Activated T-helper 2 cell treated with anti-CD3 and anti-CD28 coated beads, Interferon-gamma antibody, Interleukin-2, Interleukin-4, amounts not matched to agents 10 μg/mL and 5 μg/mL and 100 μg/mL, durations not matched to agents 14 hours and 24 hours and 36 hours (primary cell): ENCODE measurements around the gene ADGRL2. TPM values are rescaled to one million over a fixed set of nuclear protein-coding genes. Genes with fewer than 3 reads are reported as not detected.

Experiments
- DNase-seq: peaks from one replicate; pipeline ENCODE4 v3.0.0; 2021; ENCODE audit warnings: low spot score
- H3K27ac Mint-ChIP-seq: one replicate; pipeline ENCODE4 v1.8.0; 2021; ENCODE audit warnings: mixed read lengths
- H3K27me3 Mint-ChIP-seq: one replicate; pipeline ENCODE4 v1.8.0; 2021; ENCODE audit warnings: low read depth, mixed read lengths
- H3K36me3 Mint-ChIP-seq: one replicate; pipeline ENCODE4 v1.8.0; 2021; ENCODE audit warnings: low read depth, mixed read lengths
- H3K4me1 Mint-ChIP-seq: one replicate; pipeline ENCODE4 v1.8.0; 2021; ENCODE audit warnings: low read depth, mixed read lengths
- H3K4me3 Mint-ChIP-seq: one replicate; pipeline ENCODE4 v1.8.0; 2021; ENCODE audit warnings: low read depth, mild to moderate bottlenecking, moderate library complexity, mixed read lengths
- H3K9me3 Mint-ChIP-seq: one replicate; pipeline ENCODE4 v1.8.0; 2021; ENCODE audit warnings: mixed read lengths
- intact Hi-C: fragments of 100-400 bp; cut with micrococcal nuclease; formaldehyde crosslinking; loops from one replicate; pipeline ENCODE4 v1.15.1; 2023
- total RNA-seq: library from RNA; stranded (reverse); gene quantifications from 2 replicates; pipeline ENCODE4 v1.2.3, GENCODE V29; 2022

Gene ADGRL2
- total RNA-seq, 1 donor from 2014 or later = not detected

GRCh38 chr1:82001345-82001744 is 200.6 kb downstream of the ADGRL2 start:
- Mint-ChIP-seq H3K4me1 (no peaks in the 10 kb centered on the region), H3K36me3 (no peaks in the 10 kb centered on the region), H3K9me3 (no peaks in the 10 kb centered on the region), H3K27me3 (no peaks in the 10 kb centered on the region), H3K27ac (no peak overlapping the region), H3K4me3 (no peak overlapping the region)
- intact Hi-C loops = no loop called here
- DNase-seq = no peak

GRCh38 chr1:82007804-82008203 is 207.1 kb downstream of the ADGRL2 start:
- H3K27me3 Mint-ChIP-seq = no peaks in the 10 kb centered on the region

DNA sequence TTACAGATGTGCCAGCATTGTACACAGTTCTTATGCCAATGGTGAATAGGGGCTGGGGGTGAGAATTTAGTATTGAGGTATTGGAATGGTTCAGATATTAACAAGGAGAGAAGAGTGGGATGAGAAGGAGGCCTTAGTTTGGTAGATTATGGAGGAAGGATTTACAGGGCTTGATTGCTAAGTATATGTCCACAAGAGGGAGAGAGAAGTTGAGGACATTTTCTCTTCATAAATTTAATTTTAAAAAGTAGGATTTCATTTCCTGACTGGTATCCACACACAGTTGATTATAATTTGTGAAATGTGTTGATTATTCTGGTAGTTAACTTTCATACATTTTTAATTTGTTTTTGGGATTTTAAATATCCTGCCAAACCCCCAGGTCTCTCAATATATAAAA is 213.0 kb downstream of the ADGRL2 start:
- Mint-ChIP-seq H3K36me3 (no peaks in the 10 kb centered on the region), H3K4me3 (no peak overlapping the region), H3K27ac (no peak overlapping the region), H3K27me3 (no peaks in the 10 kb centered on the region), H3K9me3 (no peaks in the 10 kb centered on the region), H3K4me1 (no peaks in the 10 kb centered on the region)
- intact Hi-C loops = no loop called here
- DNase-seq = no peak

More at GRCh38 chr1:82007804-82008203, 207.1 kb downstream of the ADGRL2 start:
- intact Hi-C loops = no loop called here
- H3K36me3 Mint-ChIP-seq = no peaks in the 10 kb centered on the region
- no peak for DNase-seq
- H3K9me3 Mint-ChIP-seq = no peaks in the 10 kb centered on the region
- no peak overlapping the region for H3K4me3 Mint-ChIP-seq
- no peaks in the 10 kb centered on the region for H3K4me1 Mint-ChIP-seq
- H3K27ac Mint-ChIP-seq = no peak overlapping the region

GRCh38 chr1:82015444-82015843 is 214.7 kb downstream of the ADGRL2 start:
- Mint-ChIP-seq H3K27me3 (no peaks in the 10 kb centered on the region), H3K36me3 (no peaks in the 10 kb centered on the region), H3K9me3 (no peaks in the 10 kb centered on the region), H3K4me3 (no peak overlapping the region), H3K27ac (no peak overlapping the region), H3K4me1 (no peaks in the 10 kb centered on the region)
- intact Hi-C loops = no loop called here
- DNase-seq = no peak

- intact Hi-C loops = no loop called here
- Mint-ChIP-seq H3K27ac (no peak overlapping the region), H3K9me3 (no peaks in the 10 kb centered on the region), H3K36me3 (no peaks in the 10 kb centered on the region), H3K4me3 (no peak overlapping the region), H3K27me3 (no peaks in the 10 kb centered on the region), H3K4me1 (no peaks in the 10 kb centered on the region)
- DNase-seq = no peak
These were observed 217.6 kb downstream of the ADGRL2 start for GRCh38 chr1:82018319-82018718.

GRCh38 chr1:82019508-82019907 is 218.8 kb downstream of the ADGRL2 start:
- Mint-ChIP-seq H3K27me3 (no peaks in the 10 kb centered on the region), H3K9me3 (no peaks in the 10 kb centered on the region), H3K27ac (no peak overlapping the region), H3K4me3 (no peak overlapping the region), H3K36me3 (no peaks in the 10 kb centered on the region), H3K4me1 (no peaks in the 10 kb centered on the region)
- DNase-seq = no peak
- intact Hi-C loops = no loop called here

DNA sequence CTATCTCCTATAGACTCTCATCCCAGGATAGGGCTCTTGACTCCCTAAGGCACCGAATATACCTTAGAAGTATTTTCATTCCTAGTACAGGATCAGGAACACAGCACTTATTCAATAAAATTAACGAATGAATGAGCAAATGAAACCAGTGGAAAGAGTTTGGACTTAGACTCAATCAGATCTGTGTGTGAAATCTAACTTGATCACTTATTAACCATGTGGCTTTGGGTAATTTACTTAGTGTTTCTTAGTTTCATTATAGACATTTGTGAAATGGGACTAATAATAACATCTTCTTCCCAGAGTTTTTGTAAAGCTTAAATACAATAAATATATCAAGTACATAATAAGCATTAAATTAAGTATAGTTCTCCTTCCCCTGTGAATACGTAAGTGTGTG is 230.1 kb downstream of the ADGRL2 start:
- Mint-ChIP-seq H3K4me3 (no peak overlapping the region), H3K27ac (no peak overlapping the region), H3K27me3 (no peaks in the 10 kb centered on the region), H3K36me3 (no peaks in the 10 kb centered on the region), H3K9me3 (no peaks in the 10 kb centered on the region), H3K4me1 (no peaks in the 10 kb centered on the region)
- intact Hi-C loops = no loop called here
- no peak for DNase-seq

- Mint-ChIP-seq H3K4me3 (no peak overlapping the region), H3K9me3 (no peaks in the 10 kb centered on the region), H3K27me3 (no peaks in the 10 kb centered on the region), H3K4me1 (no peaks in the 10 kb centered on the region), H3K27ac (no peak overlapping the region), H3K36me3 (no peaks in the 10 kb centered on the region)
- DNase-seq = no peak
- intact Hi-C loops = no loop called here
These were observed 231.3 kb downstream of the ADGRL2 start for GRCh38 chr1:82032068-82032467.

DNA sequence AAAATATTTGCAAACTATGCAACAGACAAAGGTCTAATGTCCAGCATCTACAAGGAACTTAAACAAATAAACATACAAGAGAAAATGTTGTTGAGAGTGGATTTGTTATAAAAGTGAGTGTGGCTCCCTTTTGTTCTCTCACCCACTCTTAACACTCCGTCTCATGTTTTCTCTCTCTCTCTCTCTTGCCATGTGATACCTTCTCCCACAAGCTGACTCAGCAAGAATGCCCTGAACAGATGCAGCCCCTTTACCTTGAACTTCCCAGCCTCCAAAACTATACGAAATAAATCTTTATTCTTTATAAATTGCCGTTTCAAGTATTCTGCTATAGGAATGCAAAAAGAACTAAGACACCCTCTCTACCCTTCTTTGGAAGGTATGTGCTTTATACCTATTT is 234.1 kb downstream of the ADGRL2 start:
- H3K9me3 Mint-ChIP-seq = no peaks in the 10 kb centered on the region
- no peak for DNase-seq
- intact Hi-C loops = no loop called here
- H3K4me3 Mint-ChIP-seq = no peak overlapping the region
- H3K4me1 Mint-ChIP-seq = no peaks in the 10 kb centered on the region
- no peaks in the 10 kb centered on the region for H3K36me3 Mint-ChIP-seq
- no peak overlapping the region for H3K27ac Mint-ChIP-seq
- no peaks in the 10 kb centered on the region for H3K27me3 Mint-ChIP-seq
